GM21447 (cell line): ENCODE measurements around the gene PCGF3.

Experiments
- ATAC-seq: cut with Tn5 transposase; IDR thresholded peaks from one replicate; pipeline ENCODE4 v1.9.1; 2021; ENCODE audit not compliant: unreplicated experiment

Gene PCGF3, protein sequence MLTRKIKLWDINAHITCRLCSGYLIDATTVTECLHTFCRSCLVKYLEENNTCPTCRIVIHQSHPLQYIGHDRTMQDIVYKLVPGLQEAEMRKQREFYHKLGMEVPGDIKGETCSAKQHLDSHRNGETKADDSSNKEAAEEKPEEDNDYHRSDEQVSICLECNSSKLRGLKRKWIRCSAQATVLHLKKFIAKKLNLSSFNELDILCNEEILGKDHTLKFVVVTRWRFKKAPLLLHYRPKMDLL

DNA sequence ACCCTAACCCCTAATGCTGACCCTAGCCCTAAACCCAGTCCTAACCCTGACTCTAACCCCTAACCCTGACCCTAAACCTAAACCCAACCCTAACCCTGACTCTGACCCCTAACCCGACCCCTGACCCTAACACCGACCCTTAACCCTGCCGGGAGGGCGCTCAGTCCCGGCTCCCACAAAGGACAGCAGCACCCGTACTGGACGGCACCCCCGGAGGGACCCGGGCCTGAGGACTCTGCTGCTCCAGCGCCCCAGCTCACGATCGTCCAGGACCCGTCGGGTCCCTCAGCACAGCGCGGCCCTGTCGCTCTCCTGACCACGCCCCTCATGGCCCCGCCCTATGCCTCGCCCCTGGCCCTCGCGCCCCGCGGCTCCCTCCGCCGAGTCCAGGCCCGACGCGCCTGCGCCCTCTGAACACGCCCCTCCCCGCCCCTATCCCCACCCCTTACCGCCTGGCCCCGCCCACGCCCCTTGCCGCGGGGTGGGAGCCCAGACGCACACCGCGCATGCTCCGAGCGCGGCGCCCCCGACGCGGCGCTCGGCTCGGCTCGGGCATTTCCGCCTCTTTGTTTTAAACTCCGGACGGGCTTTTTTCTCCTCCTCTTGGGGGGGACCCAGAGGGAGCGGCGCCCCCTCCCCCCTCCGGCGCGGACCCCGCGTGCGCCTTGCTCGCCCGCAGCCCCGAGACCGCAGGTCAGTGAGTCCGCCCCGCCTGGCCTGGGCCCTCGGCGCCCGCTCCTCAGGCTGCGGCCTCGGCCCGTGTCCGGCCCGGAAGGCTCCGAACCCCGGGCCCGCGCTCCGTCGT lies at the start of gene PCGF3:
PCGF3 (plus strand) TSS at position 555 of the 805 bp plus-strand sequence. CDS start 27,849 bp downstream, outside the sequence.
- ATAC-seq, result peak; percentile 90

DNA sequence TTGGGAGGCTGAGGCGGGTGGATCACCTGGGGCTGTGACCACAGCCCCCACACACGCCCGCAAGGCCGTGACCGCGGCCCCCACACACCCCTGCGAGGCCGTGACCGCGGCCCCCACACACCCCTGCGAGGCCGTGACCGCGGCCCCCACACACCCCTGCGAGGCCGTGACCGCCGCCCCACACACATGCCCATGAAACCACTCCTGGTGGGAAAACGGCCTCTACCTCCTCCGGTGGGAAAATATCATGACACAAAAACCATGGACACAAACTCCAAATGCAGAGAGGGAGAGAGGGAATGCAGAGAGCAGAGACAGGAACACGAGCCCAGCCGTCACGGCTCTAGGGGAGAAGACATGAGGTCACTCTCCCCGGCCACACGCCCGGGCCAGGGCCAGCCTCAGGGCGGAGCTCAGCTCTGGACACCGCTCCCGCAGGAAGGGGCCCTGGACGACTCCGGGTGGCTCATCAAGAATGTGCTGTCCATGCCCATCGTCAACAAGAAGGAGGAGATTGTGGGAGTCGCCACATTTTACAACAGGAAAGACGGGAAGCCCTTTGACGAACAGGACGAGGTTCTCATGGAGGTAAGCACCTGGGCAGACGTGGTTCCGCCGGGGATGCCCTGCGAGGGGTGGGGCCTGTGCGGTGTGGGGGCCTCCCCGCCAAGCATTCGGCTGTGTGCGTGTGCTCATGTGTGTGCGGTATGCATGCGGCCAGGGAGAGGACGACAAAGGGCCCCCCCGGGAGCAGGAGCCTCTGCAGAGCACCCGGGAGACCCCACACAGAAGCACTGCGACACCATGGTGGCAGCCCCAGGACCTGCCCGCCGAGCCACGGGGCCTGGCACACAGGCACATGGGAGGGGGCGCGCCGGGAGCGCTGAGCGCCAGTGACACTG lies 48.9 kb upstream of the PCGF3 start:
- no peak for ATAC-seq

DNA sequence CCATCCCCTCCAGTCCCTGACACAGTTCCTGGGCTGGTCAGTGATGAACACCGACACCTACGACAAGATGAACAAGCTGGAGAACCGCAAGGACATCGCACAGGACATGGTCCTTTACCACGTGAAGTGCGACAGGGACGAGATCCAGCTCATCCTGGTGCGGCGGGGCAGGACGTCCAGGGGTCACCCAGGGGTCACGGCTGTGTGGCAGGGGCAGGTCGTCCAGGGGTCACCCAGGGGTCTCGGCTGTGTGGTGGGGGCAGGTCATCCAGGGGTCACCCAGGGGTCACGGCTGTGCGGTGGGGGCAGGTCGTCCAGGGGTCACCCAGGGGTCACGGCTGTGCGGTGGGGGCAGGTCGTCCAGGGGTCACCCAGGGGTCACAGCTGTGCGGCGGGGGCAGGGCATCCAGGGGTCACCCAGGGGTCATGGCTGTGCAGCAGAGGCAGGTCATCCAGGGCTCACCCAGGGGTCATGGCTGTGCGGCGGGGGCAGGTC lies 48.2 kb upstream of the PCGF3 start:
- no peak for ATAC-seq

DNA sequence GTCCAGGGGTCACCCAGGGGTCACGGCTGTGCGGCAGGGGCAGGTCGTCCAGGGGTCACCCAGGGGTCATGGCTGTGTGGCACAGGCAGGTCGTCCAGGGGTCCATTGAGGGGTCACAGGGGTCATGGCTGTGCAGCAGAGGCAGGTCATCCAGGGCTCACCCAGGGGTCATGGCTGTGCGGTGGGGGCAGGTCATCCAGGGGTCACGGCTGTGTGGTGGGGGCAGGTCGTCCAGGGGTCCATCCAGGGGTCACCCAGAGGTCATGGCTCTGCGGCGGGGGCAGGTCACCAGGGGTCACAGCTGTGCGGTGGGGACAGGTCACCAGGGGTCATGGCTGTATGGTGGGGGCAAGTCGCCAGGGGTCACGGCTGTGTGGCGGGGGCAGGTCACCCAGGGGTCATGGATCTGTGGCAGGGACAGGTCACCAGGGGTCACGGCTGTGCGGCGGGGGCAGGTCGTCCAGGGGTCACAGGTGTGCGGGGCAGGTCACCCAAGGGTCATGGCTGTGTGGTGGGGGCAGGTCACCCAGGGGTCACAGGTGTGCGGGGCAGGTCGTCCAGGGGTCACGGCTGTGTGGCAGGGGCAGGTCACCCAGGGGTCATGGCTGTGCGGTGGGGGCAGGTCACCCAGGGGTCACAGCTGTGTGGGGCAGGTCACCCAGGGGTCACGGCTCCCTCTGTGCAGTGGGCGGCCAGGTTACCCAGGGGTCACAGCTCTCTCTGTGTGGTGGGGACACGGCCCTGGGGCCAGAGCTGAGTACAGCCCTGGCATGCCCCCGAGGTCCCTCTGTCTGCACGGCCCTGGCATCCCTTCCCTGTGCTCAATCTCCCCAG lies 47.6 kb upstream of the PCGF3 start:
- ATAC-seq, result no peak

DNA sequence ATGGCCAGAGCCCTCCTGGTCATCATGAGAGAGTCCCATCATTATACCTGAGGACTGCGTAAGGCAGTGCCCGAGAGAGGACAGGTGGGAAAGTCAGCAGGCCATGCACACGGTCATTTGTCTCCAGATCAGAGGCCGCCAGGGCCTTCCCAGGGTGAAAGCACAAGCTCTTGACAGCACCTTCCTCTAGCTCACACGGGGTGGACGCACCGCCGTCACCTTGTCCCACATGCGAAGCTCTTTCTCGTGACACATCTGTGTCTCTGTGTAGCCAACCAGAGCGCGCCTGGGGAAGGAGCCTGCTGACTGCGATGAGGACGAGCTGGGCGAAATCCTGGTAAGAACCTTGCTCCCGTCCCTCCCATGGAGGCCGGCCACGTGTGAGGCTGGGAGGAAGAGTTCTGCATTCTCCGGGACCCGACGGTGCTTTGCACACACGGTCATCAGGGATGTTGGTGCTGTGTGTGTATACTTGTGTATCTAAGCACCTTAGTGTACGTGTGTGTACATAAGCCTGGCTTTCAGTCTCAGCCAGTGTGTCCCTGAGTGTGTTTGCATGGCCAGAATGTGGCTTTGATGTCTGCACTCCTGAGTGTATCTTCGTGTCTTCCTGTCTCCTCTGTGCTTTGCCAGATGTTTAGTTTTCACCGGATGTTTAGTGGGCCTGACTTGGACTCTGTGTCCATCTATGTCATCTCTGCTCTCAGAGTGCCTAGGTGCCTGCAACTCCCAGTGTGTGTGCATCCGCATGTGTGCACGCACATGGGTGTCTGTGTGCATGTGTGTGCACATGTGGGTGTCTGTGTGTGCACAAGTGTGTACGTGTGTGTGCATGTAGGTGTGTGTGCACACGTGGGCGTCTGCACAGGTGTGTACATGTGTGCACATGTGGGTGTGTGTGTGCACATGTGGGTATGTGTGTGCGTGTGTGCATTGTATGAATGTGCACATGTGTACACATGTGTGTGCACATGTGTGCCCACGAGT lies 46.7 kb upstream of the PCGF3 start:
- no peak for ATAC-seq

DNA sequence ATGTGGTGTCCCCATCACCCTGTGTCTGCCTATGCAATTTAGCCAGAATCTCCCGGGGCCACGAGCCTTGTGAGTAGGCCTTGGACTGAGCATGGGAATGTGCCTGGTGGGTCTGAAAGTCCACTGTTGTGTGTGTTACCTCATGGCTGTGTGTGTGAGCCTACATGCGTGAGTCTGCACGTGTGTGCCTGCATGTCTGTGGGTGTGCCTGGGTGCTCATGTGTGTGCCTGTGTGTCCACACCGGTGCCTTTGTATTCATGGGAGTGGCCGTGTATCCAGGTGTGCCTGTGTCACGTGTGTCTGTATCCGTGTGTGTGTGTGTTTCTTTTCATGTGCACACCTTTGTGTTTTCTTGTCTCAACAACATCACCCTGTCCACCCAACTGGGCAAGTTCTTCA lies 45.8 kb upstream of the PCGF3 start:
- ATAC-seq, result no peak

DNA sequence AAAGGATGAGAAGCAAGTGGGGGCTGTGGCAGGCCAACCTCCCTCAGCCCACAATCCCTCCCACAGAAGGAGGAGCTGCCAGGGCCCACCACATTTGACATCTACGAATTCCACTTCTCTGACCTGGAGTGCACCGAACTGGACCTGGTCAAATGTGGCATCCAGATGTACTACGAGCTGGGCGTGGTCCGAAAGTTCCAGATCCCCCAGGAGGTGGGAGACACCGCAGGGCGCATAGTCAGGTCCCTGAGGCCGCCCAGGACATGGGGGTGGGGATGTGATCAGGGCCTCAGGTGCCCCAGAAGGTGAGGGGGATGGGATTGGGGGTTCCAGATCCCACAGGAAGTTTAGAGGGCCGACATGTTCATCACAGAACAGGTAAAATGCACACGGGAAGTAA lies 45.2 kb upstream of the PCGF3 start:
- no peak for ATAC-seq

DNA sequence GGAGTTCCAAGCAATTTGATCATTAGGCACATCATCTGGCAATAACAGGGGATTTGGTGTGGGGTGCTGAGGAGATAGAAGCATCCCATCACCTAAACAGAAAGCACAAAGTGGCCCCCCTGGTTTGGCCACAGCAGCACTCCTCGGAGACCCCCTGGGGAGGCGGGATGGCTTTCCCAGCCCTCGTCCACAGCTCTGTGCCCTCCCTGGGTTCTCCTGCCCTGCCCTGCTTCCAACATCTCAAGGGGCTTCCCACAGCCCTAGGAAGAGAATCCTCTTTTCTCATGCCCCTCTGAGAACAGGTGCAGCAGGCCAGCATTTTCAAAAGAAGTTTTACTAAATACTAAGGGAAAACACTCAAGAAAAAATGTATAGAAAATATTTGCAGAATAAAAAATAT lies 44.4 kb upstream of the PCGF3 start:
- ATAC-seq, result no peak

DNA sequence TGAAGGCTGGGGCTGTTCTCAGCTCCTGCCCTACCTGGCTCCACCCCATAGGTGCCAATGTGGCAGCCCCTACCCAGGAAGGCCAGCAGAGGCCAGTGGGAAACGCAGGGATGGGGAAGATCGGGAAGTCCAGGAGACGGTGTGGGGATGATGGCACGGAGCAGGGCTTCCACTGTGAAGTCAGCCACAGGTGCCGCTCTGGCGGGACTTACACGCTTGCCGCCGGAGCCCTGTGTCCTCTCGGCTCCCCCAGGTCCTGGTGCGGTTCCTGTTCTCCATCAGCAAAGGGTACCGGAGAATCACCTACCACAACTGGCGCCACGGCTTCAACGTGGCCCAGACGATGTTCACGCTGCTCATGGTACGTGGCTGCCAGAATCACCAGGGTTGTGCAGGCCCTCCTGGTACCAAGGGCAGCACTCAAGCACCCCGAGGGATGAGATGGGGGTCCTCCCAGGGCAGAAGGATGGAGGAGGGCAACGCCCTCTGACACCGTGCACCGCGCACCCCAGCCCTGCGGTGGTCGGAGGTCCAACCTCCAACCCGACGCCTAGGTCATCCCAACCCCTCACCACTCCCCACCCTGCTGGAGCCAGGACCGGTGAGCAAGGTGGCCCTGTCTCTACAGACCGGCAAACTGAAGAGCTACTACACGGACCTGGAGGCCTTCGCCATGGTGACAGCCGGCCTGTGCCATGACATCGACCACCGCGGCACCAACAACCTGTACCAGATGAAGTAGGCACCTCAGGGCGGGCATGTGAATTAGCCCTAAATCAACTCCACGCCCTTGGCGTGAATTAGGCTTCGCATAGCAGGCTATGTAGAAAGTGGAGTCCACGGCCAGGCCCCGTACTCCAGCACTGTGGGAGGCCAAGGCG lies 43.5 kb upstream of the PCGF3 start:
- ATAC-seq, result no peak

DNA sequence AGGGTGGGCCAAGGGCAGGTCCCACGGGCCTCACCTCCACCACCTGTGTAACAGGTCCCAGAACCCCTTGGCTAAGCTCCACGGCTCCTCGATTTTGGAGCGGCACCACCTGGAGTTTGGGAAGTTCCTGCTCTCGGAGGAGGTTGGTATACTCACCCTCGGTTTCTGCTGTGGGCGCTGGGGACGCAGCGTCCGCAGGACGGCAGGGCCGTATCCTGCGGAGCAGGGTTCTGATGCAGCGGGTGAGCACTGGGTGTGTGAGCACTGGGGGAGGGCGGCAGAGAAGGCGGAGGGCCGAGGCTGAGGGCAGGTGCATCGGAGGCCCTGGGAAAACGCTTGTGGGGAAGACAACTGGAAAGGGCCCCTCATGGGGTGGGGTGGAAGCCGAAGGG lies 42.6 kb upstream of the PCGF3 start:
- ATAC-seq, result peak; percentile 9

DNA sequence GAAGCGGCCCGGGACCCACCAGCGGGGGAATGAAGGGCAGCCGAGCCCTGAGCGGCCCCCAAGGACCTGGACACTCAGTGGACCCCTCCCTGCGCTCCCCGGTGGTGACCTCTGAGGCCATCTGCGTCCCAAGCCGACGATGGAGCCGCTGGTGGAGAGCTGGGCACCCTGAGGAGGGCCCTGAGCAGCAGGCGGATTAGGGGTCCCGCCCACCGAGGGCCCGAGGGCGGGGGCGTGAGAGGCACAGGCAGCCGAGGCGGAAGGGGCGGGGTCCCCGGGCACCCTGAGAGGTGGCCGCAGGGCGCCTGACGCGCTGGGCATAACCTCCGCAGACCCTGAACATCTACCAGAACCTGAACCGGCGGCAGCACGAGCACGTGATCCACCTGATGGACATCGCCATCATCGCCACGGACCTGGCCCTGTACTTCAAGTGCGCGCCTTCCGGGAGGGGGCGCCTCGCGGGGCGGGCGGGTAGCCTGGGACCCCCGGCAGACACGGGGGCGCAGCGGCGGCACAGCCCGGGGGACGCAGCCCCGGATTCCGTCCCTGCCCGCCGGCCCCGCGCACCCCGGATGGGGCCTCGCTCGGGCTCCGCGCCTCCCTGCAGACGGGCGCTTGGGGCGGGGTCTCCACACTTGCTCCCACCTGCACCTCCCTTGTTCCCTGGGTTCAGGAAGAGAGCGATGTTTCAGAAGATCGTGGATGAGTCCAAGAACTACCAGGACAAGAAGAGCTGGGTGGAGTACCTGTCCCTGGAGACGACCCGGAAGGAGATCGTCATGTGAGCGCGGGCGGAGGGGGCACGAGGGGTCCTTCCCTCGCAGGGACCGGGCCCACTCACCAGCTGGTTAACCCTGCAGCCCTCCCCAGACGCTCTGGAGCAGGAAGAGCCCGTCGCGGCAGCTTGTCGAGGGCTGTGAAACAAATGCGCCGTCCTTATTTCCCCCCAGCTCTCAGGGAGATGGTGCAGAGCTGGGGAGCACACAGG lies 41.9 kb upstream of the PCGF3 start:
- peak; percentile 59 for ATAC-seq

DNA sequence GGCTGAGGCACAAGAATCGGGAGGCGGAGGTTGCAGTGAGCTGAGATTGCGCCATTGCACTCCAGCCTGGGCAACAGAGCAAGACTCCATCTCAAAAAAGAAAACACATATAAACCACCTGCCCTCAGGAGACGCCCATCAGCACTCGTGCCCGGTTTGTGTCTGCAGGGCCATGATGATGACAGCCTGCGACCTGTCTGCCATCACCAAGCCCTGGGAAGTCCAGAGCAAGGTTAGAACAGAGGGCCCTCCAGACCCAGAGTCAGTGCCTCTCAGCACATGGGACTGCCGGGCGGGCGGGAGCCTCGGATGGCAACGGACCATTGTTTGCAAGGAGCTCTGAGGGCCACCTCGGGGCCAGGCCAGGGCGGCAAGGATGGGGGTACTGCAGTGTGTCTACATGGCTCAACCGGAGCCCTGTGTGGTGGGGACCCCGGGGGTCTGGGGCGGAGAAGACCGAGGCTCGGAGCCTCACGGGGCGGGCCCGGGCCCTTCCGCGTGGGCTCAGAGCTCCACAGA lies 40.9 kb upstream of the PCGF3 start:
- no peak for ATAC-seq

DNA sequence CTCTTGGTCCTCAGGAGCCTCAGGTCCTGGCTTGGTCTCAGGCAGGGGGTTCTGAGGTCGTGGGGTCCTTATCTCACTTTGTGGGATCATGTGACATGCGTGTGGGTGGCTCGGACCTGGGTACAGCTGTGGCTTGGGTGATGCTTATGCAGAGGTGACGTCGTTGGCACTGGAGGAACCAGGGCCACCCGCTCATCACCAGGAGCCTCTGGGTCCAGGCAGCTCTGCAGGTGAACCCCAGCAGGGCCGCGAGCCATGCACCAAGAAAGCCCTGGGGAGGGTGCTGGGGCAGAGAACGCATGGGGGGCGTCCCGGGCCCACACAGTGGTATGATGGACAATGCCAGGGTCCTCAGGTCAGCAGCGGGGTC lies 40.3 kb upstream of the PCGF3 start:
- no peak for ATAC-seq

DNA sequence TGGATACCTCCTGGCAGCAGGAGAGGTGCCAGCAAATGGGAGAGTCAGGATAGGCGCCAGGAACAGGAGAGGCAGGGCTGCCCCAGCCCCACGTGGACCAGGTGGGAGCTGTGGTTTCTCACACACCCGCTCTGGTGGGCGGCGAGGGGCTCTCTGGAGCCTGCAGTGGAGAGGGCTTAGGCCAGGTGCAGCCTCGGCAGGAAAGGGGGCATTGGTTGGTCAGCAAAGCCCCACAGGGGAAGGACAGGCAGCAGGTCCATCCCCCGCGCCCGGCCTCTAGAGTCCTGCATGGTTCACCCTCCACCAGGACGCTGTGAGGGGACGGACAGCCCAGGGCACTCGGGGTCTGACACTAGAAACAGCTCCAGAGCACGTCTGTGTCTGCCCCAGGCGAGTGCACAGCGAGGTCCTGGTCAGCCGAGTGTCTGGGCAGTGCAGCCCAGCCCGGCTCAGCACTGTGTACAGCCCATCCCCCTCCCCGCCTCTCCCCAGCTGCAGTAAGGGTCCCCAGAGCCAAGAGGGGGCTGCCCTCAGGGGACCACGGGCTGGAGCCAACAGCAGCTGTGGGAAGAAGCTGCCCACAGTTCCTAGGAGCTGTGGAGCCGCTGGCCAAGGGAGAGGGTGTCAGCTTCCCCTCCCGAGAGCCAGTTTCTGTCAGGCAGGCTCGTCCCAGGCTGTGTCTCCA lies 39.7 kb upstream of the PCGF3 start:
- ATAC-seq, result no peak

DNA sequence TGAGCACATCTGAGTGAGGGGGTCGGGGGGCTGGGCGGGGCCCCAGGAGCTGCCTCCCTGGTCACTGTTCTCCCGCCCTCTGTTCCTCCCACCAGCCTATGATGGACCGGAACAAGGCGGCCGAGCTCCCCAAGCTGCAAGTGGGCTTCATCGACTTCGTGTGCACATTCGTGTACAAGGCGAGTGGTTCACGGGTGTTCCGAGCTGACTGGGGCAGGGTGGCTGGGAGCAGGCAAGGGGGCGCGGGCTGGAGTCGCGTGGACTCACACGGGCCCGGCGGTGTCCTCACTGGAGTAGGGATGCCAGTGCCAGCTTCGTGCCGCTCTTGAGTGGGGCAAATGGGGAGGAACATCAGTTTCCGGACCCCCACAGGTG lies 39.2 kb upstream of the PCGF3 start:
- ATAC-seq, result no peak

DNA sequence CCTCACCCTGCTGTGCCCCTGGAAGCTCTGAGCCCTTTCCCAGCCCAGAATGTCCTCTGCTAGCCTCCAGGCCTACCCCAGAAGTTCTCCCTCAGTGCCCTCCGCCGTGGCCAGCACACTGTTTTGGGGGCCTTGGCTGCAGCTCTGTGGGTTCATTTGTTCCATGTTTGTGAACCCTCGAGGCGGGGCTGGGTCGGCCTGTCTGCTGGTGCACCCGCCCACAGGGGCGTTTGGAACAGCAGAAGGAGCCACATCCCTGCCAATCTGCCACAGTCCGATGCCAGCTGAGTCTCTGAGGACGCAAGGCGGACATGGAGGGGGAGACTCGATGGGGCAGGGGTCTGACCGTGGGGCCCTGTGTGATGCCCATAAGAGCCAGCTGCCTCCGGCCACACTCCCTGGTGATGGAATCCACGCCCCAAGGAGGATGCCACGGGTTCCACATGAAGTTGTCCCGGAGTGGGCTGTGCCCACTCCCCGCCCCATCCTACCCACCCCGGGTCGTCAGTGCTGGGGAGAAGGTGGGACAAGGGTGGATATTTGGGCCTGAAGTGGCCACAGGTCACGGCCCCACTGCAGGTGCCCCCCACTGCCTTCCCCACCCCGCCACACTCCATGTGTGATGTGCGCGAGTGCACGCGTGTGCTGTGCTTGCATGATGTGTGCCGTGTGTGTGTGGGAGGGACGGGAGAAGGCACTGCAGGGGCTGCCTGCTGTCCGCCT lies 38.6 kb upstream of the PCGF3 start:
- ATAC-seq, result no peak
